ENCODE data around the gene ZNF354B.

DNA sequence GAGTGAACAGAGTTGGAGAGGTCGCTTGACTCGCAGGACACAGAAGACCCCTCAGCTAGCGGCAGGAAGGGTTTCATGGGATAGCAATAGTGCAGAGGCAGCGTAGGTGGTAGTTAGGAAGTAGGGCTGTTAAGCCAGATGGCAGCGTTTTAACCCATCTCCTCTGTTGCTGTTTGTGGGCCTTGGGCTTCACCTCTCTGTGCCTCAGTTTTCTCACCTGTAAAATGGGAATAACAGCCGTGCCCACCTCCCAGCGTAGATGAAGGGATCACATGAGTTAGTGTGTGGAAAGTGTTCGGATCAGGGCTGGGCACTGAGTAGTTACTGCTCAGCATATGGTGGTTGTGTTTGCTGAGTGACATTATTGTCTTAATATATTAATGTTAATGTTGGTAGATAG is 1.9 kb downstream of the ZNF354B start:
- TF ChIP-seq, protein P1, sequence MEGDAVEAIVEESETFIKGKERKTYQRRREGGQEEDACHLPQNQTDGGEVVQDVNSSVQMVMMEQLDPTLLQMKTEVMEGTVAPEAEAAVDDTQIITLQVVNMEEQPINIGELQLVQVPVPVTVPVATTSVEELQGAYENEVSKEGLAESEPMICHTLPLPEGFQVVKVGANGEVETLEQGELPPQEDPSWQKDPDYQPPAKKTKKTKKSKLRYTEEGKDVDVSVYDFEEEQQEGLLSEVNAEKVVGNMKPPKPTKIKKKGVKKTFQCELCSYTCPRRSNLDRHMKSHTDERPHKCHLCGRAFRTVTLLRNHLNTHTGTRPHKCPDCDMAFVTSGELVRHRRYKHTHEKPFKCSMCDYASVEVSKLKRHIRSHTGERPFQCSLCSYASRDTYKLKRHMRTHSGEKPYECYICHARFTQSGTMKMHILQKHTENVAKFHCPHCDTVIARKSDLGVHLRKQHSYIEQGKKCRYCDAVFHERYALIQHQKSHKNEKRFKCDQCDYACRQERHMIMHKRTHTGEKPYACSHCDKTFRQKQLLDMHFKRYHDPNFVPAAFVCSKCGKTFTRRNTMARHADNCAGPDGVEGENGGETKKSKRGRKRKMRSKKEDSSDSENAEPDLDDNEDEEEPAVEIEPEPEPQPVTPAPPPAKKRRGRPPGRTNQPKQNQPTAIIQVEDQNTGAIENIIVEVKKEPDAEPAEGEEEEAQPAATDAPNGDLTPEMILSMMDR (IDR thresholded peaks at IDR 0.05): no peak
- no peak for TF ChIP-seq POLR2A (IDR thresholded peaks at IDR 0.05)
- TF ChIP-seq POLR2AphosphoS5 (IDR thresholded peaks at IDR 0.05): no peak

All from prostate gland (tissue), 2 donors.